Stimulated activated naive CD4-positive, alpha-beta T cell treated with Interleukin-2 at 50 U/mL for 16 hours (primary cell): ENCODE measurements around the gene EPHA4.
A peak's percentile ranks its signal among the peaks of the same experiment; 100 is the strongest.

Experiments
- DNase-seq: peaks from one replicate; lab custom pipeline; 2025; lab: John Stamatoyannopoulos, UW

The EPHA4 gene

GRCh38 chr2:221571551-221572218, 419 bp downstream of the EPHA4 start:
- peak; percentile 51 for DNase-seq

DNA sequence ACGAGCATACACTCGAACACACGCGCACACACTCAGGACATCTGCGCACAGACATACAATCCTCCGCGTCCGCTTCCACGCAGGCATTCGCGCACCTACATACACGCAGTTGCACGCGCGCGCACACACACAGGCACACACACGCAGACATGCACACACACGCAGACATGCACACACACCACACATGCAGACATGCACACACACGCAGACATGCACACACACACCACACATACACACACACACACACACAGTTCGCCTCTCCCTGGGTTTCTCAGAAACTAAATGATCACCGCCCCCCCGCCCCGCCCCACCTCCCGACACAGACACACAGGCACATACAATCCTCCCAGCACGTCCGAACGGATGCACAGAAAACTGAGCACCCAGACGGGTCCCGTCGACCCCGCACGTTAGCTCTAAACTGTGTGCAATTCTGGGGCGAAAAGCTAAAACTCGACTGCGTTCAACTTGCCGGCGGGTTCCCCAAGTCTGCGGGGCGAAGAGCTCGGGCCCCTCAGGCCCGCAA, 1.0 kb downstream of the EPHA4 start:
- DNase-seq: peak; percentile 61

DNA sequence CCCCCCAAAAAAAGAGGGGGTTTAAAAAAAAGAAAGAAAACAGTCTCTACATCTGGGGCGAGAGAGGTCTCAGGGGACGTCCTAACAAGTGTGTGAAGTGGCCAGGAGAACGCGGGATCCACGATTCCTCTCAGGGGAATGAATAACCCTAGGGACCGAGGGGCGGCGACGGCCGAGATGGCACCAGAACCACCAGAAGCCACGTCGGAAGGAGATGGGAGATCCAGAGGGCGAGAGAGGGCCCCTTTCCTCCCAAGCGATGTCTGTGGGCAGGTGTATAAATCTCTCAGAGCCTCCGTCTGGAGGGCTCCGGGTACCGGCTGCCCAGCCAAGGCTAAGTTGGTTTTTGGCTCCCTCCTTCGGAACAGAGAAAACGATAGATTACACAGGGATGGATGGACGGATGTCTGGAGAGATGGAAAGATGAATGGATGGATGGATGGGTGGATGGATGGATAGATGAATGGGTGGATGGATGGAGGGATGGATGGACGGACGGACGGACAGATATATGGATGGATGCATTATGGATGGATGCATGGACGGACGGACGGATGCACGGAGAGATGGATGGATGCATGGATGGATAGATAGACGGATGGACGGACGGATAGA, 1.7 kb downstream of the EPHA4 start:
- peak; percentile 9 for DNase-seq

DNA sequence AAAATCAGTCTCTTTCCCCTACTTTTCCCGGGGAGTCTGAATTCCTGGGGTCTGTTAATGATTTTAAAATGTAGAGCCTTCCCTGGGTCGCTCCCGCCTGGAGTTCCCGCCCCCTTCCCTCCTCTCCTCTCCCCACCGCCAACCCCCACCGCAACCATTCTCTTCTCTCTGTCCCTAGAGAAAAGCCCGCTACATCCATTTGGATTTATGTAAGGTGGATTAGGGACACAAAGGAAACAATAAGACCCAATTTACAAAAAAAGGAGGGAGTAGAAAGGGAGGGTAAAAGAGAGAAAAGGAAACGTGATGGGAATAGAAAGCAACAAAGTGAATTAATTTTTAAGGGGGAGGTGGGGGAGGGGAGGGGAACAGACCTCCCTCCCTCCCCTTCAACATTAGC, 2.2 kb downstream of the EPHA4 start:
- no peak for DNase-seq

DNA sequence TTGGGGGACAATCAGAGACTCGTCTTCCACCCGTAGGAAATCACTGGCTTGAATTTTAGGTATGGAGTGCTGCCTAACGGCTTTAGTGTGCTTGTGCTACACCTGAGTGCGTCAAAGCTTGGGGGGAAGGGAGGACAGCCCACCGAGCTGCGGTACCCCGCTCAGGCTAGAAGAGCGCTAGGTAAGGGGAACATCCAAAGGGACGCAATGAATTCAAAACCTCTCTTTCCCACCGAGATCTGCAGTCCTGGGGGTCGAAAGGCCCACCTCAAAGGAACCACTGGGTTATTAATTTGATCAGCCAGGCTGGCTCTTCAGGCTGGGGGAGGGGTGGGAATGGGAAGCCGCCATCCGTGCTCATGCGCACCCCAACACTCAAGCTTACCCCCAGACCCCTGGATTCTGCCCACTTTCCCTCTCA, 2.7 kb downstream of the EPHA4 start:
- DNase-seq: no peak

DNA sequence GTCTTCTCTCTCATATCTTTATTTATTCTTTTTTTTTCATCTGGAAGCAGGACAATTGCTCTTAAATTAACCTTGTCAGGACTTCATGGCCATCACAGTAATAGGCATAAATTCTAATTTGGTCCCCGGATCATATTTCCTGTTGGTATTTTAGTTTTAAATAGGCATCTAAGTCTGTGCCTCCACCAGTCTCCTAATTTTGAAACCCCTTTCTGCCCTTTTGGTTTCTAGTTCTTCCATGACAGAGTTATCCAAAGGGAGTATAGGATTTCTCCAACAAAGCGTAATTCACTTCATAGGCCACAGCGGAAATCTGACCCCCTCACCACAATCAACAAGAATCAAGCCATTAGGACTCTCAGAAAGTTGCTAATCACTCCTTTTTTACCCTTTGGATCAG, 3.8 kb downstream of the EPHA4 start:
- DNase-seq: no peak

- no peak for DNase-seq
Measured at GRCh38 chr2:221567809-221568208, 4.3 kb downstream of the EPHA4 start.

DNA sequence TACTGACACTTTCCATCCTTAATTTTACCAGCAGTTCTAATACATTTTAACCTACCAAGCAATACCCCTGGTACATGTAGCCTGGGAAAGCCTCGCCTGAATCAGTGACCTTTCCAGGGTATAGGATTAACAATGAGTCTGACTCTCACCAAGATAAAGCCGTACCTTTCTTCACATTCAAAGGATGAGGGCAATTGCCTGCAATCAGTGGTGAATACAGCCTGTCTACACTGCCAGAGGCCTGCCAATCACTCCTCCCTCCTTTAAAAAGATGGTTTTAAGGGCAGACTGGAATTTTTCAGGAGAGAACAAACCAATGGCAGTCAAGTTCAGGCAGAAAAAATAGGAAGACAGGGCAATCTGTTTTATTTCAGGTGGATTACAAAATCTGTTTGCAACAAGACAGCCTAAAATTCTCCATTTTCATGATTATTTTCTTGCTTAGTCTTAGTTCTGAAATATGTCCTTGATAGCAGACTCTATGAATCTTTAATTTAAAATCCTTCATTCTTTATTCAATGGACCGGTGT, 4.8 kb downstream of the EPHA4 start:
- no peak for DNase-seq

GRCh38 chr2:221563270-221563985, 8.7 kb downstream of the EPHA4 start:
- DNase-seq: no peak

DNA sequence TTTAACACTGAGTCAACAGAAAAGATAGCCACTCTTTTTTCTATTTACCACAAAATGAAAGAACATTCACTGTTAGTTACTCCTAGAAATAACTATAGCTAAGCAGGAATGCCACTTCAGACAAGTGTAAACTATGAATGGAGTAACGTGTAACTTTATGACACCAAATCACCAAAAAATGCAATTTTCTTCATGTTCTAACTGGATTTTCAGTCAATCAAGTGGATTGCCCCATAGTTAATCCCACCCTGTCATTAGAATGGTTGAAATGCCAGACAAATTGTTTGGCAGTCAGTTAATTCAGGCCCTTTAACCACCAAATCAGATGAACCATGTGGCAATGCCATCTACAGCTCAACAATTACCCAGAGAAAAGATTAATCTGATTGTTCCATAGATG, 9.9 kb downstream of the EPHA4 start:
- no peak for DNase-seq

DNA sequence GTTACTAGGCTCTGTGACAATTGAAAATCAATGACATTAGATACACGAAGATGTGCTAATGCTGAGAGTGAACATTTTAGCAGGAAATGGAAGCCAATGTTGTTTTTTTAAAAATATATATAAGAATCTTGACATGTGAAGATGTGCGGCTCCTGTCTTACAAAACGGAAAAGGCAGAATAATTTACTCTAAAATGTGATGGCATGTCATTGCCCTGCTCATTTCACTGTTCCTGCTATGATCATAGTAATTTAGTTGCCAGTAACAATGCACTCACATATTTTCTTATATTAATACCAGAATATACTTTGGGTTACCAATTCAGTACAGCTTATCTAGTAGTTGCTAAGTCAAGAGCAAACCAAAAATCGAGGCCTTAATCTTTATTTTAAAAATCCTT, 10.3 kb downstream of the EPHA4 start:
- DNase-seq: no peak

DNA sequence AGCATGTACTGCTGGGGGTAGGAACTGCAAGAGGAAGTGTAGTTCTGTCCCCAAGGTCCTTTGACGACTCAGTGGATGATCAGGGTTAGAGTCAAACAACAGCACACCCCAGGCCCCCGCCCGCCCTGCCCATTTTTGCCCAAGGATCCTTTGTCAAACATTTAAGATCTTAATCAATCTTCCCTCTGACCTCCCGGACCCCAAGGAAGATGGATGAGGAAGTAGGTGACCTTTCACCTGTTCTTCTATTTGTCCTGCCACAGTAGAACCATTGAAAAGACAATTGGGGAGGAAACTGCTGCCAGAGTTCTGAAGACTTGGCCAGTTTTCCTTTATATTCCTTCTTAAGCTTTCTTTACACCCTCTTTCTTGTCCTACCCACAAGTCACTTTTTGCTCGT, 12.1 kb downstream of the EPHA4 start:
- no peak for DNase-seq

DNA sequence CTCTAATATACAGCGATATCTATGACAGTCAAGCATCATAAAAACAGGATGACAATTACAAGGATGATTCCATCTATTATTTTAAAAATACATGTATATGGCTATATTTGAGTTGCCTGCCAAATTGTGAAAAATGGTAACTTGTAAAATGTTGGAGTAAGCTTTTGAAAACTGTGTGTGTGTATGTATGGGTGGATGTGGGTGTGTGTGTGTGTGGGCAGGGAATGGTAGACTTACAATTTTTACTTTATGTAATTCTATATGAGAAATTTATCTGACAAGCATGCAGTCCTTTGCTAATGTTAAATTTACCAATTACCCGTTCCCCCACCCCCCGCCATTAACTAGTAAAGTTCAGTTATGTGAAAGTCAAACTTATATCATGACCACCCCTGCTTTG, 14.0 kb downstream of the EPHA4 start:
- DNase-seq: no peak

DNA sequence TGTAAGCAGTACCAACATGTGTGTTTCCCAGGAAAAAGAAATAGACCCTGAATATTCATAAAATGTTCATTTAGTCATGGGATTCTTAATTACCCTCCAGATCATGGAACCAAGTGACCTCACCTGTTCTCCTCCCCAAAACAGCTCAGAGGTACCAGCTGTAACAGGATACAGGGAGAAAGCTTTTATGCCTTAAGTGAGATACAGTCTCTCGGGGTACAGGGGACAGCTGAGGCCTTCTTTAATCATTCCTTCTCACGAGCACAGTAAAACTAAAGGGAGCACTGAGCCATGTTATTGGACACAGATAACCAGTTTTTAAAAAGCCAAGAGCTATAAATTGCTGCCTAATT, 16.6 kb downstream of the EPHA4 start:
- DNase-seq: no peak

- DNase-seq: no peak
Measured at GRCh38 chr2:221554769-221555493, 17.2 kb downstream of the EPHA4 start.

DNA sequence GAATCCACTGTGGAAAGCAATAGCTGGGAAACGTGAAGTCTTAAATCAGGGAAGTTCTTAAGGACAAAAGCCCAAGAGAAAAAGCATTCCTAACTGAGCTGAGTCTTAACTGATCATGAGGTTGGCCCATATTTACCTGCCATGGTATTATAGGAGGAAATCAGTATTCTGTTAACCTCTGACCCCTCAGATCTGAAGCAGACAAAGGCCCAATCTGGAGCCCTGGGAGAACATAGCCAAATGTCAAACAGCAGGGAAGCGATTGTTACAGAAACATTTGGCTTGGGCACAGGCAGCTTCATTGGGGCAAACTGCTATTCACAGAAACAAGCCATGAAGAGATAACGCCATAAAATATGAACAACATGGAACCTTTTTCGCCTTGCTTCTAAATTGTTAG, 18.8 kb downstream of the EPHA4 start:
- no peak for DNase-seq

DNA sequence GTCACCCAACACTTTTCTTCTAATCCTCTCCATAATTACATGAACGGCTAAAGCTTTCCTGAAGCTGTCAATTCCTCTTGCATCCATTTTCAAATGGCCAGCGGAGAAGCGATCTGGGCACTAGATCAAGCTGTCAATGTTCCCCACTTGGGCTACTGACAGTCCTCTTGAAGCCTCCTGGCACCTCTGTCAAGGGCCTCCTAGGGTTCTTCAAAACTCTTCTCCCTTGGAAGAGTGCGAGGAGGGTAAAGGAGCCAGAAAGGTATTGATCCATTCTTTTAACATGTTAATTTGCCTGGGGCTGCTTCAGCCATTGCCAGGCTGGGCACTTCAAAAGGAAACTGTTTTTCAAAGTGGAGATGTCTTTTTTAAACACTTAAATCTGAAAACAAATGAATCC, 19.8 kb downstream of the EPHA4 start:
- no peak for DNase-seq

- no peak for DNase-seq
Measured at GRCh38 chr2:221551864-221552263, 20.2 kb downstream of the EPHA4 start.

DNA sequence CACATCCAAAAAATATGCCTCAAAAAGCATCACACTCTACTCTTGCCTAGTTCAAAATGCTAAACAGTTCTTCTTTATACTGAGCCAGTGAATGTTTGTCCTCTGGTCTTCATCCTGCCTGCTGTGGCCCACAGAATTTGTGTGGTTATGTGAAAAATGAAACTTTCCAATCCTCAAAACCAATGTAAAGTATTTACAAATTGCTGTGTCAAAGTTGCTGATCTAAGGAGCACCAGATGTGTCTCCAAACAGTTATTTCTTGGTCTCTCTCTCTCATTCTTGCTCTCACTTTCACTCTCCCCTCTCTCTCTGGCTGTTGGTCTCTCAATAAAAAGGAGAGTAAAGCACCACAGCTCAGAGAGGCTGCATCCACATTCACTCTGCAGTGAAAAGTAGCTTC, 23.0 kb downstream of the EPHA4 start:
- no peak for DNase-seq

DNA sequence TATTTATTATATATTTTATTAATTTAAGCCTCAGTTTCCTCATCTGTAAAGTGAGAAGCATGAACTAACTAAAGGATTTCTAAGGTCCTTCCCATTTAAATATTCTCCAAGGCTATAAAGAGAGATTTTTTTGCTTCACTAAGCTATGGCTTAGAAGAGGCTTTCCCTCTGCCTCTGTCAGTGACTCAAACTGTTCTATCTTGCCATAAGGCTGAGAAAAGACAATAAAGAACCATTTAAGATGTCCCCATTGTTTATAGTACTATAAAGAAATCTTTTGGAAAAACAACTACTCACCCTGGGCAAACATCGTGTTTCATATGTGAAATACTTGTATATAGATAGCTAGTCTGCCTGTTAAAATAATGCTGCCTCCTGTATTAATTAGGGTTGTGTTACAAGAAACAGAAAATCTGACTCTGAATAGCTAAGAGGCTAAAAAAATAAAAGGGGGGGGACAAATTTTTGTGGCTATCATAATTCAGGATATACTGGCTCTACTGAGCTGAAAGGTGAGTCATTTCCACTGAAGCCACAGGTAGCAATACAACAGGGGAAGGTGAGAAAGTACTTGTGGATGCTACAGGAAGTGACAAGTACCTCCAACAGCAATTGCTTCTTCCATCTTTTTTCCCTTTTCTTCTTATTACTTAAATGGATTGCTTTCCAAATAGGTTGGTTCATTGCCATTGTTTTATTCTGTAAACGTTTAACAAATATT, 25.4 kb downstream of the EPHA4 start:
- DNase-seq: no peak

GRCh38 chr2:221541131-221541735, 30.9 kb downstream of the EPHA4 start:
- DNase-seq: no peak
